ENCODE results near the gene ITPR1.

GRCh38 chr3:4495294-4496086 is 2.3 kb downstream of the ITPR1 start:
- TF ChIP-seq, protein P1, sequence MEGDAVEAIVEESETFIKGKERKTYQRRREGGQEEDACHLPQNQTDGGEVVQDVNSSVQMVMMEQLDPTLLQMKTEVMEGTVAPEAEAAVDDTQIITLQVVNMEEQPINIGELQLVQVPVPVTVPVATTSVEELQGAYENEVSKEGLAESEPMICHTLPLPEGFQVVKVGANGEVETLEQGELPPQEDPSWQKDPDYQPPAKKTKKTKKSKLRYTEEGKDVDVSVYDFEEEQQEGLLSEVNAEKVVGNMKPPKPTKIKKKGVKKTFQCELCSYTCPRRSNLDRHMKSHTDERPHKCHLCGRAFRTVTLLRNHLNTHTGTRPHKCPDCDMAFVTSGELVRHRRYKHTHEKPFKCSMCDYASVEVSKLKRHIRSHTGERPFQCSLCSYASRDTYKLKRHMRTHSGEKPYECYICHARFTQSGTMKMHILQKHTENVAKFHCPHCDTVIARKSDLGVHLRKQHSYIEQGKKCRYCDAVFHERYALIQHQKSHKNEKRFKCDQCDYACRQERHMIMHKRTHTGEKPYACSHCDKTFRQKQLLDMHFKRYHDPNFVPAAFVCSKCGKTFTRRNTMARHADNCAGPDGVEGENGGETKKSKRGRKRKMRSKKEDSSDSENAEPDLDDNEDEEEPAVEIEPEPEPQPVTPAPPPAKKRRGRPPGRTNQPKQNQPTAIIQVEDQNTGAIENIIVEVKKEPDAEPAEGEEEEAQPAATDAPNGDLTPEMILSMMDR (IDR thresholded peaks at IDR 0.05; ENCODE audit: insufficient read depth, low read length) = no peak
- TF ChIP-seq POLR2AphosphoS5 (IDR thresholded peaks at IDR 0.05; ENCODE audit: low read depth) (no peak), GABPA (IDR thresholded peaks at IDR 0.05; ENCODE audit: low read depth) (no peak), SPI1 (IDR thresholded peaks at IDR 0.05; ENCODE audit: borderline replicate concordance, low read depth) (peak; percentile 96)
- TF ChIP-seq, protein P2, sequence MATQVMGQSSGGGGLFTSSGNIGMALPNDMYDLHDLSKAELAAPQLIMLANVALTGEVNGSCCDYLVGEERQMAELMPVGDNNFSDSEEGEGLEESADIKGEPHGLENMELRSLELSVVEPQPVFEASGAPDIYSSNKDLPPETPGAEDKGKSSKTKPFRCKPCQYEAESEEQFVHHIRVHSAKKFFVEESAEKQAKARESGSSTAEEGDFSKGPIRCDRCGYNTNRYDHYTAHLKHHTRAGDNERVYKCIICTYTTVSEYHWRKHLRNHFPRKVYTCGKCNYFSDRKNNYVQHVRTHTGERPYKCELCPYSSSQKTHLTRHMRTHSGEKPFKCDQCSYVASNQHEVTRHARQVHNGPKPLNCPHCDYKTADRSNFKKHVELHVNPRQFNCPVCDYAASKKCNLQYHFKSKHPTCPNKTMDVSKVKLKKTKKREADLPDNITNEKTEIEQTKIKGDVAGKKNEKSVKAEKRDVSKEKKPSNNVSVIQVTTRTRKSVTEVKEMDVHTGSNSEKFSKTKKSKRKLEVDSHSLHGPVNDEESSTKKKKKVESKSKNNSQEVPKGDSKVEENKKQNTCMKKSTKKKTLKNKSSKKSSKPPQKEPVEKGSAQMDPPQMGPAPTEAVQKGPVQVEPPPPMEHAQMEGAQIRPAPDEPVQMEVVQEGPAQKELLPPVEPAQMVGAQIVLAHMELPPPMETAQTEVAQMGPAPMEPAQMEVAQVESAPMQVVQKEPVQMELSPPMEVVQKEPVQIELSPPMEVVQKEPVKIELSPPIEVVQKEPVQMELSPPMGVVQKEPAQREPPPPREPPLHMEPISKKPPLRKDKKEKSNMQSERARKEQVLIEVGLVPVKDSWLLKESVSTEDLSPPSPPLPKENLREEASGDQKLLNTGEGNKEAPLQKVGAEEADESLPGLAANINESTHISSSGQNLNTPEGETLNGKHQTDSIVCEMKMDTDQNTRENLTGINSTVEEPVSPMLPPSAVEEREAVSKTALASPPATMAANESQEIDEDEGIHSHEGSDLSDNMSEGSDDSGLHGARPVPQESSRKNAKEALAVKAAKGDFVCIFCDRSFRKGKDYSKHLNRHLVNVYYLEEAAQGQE (IDR thresholded peaks at IDR 0.05; ENCODE audit: insufficient replicate concordance, low read depth) = no peak

All from HL-60 (cell line).